ENCODE results near the gene TSPAN6.

Gene TSPAN6

DNA sequence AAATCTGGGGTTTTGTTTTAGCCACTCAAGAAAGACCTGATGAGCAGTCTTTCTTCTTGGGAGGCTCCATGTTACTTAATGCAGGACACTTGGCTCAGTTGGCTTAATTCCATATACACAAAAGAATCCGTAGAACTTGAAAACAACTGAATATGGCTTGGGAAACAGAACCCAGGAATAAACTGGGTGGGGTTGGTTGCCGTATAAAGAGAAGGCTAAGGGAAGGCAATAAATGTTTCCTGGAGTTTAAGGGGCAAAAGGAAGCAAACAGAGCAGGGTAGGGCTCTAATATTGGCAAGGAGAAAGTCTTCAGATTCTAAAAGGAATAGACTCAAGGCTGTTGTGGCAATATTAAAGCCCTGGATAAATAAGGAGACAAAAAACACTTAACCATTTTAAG, 43.5 kb downstream of the TSPAN6 start:
- no peak overlapping the region for H3K4me3 ChIP-seq (ENCODE audit: low read depth, low read length)
- TF ChIP-seq, protein P1, sequence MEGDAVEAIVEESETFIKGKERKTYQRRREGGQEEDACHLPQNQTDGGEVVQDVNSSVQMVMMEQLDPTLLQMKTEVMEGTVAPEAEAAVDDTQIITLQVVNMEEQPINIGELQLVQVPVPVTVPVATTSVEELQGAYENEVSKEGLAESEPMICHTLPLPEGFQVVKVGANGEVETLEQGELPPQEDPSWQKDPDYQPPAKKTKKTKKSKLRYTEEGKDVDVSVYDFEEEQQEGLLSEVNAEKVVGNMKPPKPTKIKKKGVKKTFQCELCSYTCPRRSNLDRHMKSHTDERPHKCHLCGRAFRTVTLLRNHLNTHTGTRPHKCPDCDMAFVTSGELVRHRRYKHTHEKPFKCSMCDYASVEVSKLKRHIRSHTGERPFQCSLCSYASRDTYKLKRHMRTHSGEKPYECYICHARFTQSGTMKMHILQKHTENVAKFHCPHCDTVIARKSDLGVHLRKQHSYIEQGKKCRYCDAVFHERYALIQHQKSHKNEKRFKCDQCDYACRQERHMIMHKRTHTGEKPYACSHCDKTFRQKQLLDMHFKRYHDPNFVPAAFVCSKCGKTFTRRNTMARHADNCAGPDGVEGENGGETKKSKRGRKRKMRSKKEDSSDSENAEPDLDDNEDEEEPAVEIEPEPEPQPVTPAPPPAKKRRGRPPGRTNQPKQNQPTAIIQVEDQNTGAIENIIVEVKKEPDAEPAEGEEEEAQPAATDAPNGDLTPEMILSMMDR (IDR thresholded peaks at IDR 0.05; ENCODE audit: control insufficient read depth, extremely low read depth, insufficient read depth), result no peak
- no peak for DNase-seq (ENCODE audit: low read depth)

DNA sequence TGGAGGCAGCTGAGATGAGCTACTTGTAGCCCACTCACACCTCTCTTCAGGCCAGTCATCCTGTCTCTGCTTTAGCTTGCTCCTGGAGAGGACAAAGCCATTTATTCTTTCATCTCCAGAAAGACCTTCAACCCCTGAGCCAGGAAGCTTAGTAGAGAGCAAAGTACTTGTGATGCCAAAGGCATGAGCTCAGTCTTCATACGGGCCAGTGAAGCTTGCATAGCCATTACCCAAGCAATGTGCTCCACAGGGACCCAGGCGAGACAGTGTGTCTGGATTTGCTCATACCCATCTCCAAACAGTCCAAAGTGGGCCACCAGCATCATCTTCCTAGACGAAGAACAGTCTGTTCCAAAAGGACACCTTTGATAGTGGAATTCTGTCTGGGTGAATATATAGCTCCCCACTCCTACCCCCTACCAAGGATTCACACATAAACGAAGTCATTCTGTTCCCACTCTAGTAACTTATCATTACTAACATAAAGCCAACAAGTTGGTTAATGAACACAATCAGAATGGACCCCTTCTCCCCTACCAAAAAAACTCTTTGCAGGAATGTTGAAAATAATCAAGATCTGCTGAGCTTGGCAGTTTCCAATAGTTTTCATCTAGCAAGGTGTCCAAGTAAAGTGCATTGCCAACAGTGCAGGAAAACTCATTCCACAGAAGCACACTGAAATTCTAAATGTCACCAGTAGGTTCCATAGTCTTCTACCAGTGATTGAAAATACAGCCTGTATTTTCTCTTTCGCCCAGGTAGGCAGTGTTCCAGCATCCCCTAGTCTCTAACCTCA, 45.2 kb downstream of the TSPAN6 start:
- TF ChIP-seq, protein P1 (IDR thresholded peaks at IDR 0.05; ENCODE audit: control insufficient read depth, extremely low read depth, insufficient read depth), result no peak
- no peak for DNase-seq (ENCODE audit: low read depth)
- no peak overlapping the region for H3K4me3 ChIP-seq (ENCODE audit: low read depth, low read length)

DNA sequence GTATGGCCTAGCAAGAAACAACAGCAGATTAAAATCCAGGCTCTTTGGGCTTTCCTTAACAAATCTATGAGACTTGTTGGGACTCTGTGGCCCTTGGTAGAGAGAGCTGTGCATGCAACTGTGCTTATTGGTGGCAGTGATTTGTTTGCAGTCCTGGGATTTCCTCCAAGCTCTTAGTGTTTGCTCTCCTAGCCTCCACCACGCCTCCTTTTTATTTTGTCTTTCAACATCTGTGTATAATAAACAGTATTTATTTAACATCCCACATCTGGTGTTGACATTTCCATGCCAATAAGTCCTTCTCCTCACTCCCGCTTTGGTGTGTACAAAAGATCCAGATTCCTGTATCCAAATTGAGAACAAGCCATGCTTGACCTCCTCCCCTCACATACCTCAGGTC, 48.7 kb downstream of the TSPAN6 start:
- no peak overlapping the region for H3K4me3 ChIP-seq (ENCODE audit: low read depth, low read length)
- TF ChIP-seq, protein P1 (IDR thresholded peaks at IDR 0.05; ENCODE audit: control insufficient read depth, extremely low read depth, insufficient read depth), result no peak
- peak; percentile 54 for DNase-seq (ENCODE audit: low read depth)

DNA sequence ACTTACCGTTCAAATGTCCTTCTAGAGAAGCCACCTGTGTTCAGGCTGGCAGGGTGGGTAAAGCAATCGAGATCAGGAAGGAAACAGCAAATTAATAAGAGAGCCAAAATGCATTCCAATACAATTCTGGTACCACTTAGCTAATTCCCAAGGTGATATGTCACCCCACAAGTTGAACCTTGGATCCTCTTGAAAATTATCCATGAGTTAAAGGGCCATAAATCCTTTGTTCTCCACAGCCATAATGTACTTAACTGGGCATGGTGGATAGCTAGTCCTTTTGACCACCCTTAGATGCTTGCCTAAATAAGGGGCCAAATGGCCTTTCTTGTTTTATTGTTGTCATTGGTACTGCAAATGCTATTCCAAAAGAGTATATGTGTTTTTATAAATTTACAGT, 49.9 kb downstream of the TSPAN6 start:
- no peak overlapping the region for H3K4me3 ChIP-seq (ENCODE audit: low read depth, low read length)
- TF ChIP-seq, protein P1 (IDR thresholded peaks at IDR 0.05; ENCODE audit: control insufficient read depth, extremely low read depth, insufficient read depth), result no peak
- DNase-seq (ENCODE audit: low read depth), result no peak

DNA sequence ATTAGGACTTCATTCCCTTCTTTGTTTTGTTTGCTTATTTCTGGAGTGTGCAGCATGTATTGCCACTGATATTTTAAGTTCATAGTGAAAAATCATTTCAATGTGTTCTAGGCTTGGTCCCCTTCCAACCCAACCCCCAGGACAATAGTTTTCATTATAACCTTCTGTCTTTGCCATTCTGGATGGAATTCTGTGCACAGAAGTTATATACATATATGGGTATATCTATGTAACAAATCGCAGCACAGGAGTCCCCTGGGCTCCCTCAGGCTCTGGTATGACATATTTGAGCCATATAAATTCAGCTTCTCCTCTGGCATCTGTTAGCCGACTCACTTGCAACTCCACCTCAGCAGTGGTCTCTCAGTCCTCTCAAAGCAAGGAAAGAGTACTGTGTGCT, 52.0 kb downstream of the TSPAN6 start, which contains the start of gene TNMD:
TNMD (plus strand) TSS at position 326 of the 400 bp plus-strand sequence. CDS start 83 bp downstream, outside the sequence.
- no peak for DNase-seq (ENCODE audit: low read depth)
- no peak within 1 kb of the TSS for H3K4me3 ChIP-seq (ENCODE audit: low read depth, low read length)

More for the DNA sequence above, 52.0 kb downstream of the TSPAN6 start, which contains the start of gene TNMD:
- TF ChIP-seq, protein P1 (IDR thresholded peaks at IDR 0.05; ENCODE audit: control insufficient read depth, extremely low read depth, insufficient read depth), result no peak
